GM10248 (cell line): ENCODE data around the gene MAPK9.
A peak's percentile ranks its signal among the peaks of the same experiment; 100 is the strongest.

Experiments used
- CTCF ChIA-PET: fragments of 300-600 bp; sonication (Branson Sonifier 250); formaldehyde crosslinking; extraction: SDS; loops from one replicate; lab custom pipeline; 2021; ENCODE audit warnings: antibody characterized with exemption; lab: Yijun Ruan, JAX
- POLR2A ChIA-PET: fragments of 350-650 bp; sonication (Branson Sonifier 250); formaldehyde crosslinking; extraction: SDS; loops from one replicate; lab custom pipeline; 2020; ENCODE audit warnings: antibody characterized with exemption; lab: Yijun Ruan, JAX
- DNase-seq: peaks from one replicate; pipeline ENCODE4 v3.0.0; 2012; ENCODE audit errors: extremely low spot score
- CTCF ChIP-seq: IDR thresholded peaks from 2 replicates; pipeline ENCODE4 v1.5.1; 2012; ENCODE audit warnings: mild to moderate bottlenecking, low read depth; ENCODE audit errors: extremely low read depth, missing control alignments, control extremely low read depth

Gene MAPK9

GRCh38 chr5:180328296-180329137 lies 36.6 kb upstream of the MAPK9 start:
- TF ChIP-seq CTCF, result peak; percentile 92
- CTCF ChIA-PET, result interaction anchor here (0.7 to 4.0 kb wide), 44 partner anchors 9 to 565 kb away, joined by 3 to 73 read pairs (median 4); partner anchors contain the start of genes GFPT2, MAPK9 and RASGEF1C
- peak; percentile 87 for DNase-seq
- POLR2A ChIA-PET, result no interaction called here

- CTCF ChIA-PET, result interaction anchor here (2.3 to 4.2 kb wide), 4 partner anchors 14 to 34 kb away, joined by 14 to 73 read pairs (median 52); partner anchors contain the start of gene MAPK9
Measured at GRCh38 chr5:180326989-180327565, 35.2 kb upstream of the MAPK9 start.

DNA sequence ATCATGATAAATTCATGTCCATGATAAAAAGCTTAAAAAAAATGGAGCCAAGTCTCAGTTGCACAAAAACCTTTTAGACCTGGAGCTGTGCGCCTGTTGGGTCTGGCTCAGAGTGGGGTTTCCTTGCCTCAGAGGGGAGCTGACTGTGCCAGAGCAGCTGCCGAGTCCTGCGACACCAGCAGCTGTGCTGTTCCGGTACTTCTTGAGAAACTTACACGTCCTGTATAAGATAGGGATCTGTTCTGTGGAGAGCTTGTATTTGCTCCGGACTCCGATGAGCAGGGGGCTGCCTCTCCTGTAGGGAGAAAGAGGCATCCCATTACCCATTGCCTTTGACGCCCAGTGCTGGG lies 32.7 kb upstream of the MAPK9 start:
- CTCF ChIA-PET, result interaction anchor here (2.5 to 4.2 kb wide), 2 partner anchors 9 to 31 kb away, joined by 10 to 14 read pairs; partner anchors contain the start of gene MAPK9
- no peak for DNase-seq
- POLR2A ChIA-PET, result no interaction called here
- TF ChIP-seq CTCF, result no peak

More at GRCh38 chr5:180326989-180327565, 35.2 kb upstream of the MAPK9 start:
- TF ChIP-seq CTCF, result no peak
- POLR2A ChIA-PET, result no interaction called here
- no peak for DNase-seq

- no peak for TF ChIP-seq CTCF
- CTCF ChIA-PET, result interaction anchor here (2.5 to 4.2 kb wide), 2 partner anchors 9 to 31 kb away, joined by 10 to 14 read pairs; partner anchors contain the start of gene MAPK9
- POLR2A ChIA-PET, result interaction anchor here (0.6 kb wide), 1 partner anchor 17 kb away, joined by 3 read pairs; no protein-coding TSS in a partner anchor
- DNase-seq, result no peak
Measured at GRCh38 chr5:180323941-180324600, 32.2 kb upstream of the MAPK9 start.

DNA sequence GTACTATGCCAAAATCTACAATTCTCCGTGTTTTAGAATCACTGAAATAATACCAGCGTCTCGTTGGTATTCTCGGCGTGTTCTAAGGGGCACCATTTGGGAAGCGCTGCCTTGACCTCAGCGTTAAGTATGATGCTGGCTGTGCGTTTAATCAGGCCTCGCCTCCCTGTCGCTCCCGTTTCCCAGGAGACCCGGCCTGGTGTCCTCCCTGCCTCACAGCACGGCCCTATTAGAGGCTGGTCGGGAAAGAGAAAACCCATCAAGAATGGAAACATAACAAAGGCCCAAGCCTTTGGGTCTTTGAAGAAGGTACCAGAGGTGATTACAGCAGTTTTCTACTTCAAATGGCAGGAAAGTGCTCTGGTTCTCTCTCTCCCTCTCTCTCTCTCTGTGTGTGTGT lies 31.3 kb upstream of the MAPK9 start:
- no peak for TF ChIP-seq CTCF
- no peak for DNase-seq
- CTCF ChIA-PET, result interaction anchor here (2.5 to 4.2 kb wide), 2 partner anchors 8 to 30 kb away, joined by 10 to 14 read pairs; partner anchors contain the start of gene MAPK9
- POLR2A ChIA-PET, result interaction anchor here (0.6 kb wide), 1 partner anchor 17 kb away, joined by 3 read pairs; no protein-coding TSS in a partner anchor
